ENCODE data around the gene FXYD4. TPM values are rescaled to one million over a fixed set of nuclear protein-coding genes. Genes with fewer than 3 reads are reported as not detected.
A peak's percentile ranks its signal among the peaks of the same experiment; 100 is the strongest.

Gene FXYD4
- total and polyA plus RNA-seq, 7 donors: not detected

DNA sequence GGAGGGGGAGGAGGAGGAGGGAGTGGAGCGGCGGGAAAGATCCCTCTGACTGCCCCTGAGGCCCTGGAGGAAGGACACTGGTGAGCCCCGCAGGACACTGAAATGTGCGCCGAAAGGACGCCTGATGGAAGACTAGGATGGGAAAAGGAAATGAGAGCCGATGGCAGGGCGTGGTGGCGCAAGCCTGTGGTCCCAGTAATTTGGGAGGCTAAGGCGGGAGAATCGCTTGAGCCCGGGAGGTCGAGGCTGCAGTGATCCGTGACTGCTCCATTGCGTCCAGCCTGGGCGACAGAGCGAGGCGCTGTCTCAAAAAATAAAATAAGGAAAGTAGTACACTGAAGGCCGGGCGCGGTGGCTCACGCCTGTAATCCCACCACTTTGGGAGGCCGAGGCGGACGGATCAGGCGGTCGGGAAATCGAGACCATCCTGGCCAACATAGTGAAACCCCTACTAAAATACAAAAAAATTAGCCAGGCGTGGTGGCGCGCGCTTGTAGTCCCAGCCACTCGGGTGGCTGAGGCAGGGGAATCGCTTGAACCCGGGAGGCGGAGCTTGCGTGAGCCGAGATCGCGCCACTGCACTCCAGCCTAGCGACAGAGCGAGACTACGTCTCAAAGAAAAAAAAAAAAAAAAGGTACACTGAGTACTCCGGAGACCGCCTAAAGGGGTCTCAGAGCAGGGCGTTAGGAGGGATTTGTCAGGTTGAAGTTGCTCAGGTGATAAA lies 38.1 kb downstream of the FXYD4 start:
- Histone ChIP-seq H3K36me3 (no peaks in the 10 kb centered on the region), H3K27me3 (no peaks in the 10 kb centered on the region), H3K9me3 (no peaks in the 10 kb centered on the region), H3K4me1 (peaks cover 0 to 41% (median 30%) of the 10 kb centered on the region in 4 donors), H3K4me3 (peak overlapping the region; percentile 64 to 91 (median 80)), H3K27ac (peak overlapping the region; percentile 94 to 99 (median 99))
- TF ChIP-seq, protein P1, sequence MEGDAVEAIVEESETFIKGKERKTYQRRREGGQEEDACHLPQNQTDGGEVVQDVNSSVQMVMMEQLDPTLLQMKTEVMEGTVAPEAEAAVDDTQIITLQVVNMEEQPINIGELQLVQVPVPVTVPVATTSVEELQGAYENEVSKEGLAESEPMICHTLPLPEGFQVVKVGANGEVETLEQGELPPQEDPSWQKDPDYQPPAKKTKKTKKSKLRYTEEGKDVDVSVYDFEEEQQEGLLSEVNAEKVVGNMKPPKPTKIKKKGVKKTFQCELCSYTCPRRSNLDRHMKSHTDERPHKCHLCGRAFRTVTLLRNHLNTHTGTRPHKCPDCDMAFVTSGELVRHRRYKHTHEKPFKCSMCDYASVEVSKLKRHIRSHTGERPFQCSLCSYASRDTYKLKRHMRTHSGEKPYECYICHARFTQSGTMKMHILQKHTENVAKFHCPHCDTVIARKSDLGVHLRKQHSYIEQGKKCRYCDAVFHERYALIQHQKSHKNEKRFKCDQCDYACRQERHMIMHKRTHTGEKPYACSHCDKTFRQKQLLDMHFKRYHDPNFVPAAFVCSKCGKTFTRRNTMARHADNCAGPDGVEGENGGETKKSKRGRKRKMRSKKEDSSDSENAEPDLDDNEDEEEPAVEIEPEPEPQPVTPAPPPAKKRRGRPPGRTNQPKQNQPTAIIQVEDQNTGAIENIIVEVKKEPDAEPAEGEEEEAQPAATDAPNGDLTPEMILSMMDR (IDR thresholded peaks at IDR 0.05): no peak
- no peak for TF ChIP-seq POLR2A (IDR thresholded peaks at IDR 0.05)
- no peak for TF ChIP-seq EP300 (IDR thresholded peaks at IDR 0.05)
- no peak for TF ChIP-seq POLR2AphosphoS5 (IDR thresholded peaks at IDR 0.05)
- intact Hi-C loops (cut with DNase I): loop anchor here (1.0 kb wide), 1 partner anchor 27 kb away; no protein-coding TSS in a partner anchor
- peak; percentile 73 for DNase-seq
- 5 to 9% methylated on average over 46 of the region's 46 CpGs for WGBS, 2 donors

DNA sequence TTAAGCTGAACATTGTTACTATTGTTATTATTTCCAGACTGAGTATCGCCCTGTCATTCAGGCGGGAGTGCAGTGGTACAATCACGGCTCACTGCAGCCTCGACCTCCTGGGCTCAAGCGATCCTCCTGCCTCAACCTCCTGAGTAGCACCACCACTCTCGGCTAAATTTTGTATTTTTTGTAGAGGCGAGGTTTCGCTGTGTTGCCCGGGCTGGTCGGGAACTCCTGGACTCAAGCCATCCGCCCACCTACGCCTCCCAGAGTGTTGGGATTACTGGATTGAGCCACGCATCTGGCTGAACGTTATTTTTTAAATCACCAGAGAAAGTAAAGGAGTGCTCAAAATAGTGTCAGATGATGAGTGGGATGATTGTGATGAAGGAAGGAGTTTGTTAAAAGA lies 38.9 kb downstream of the FXYD4 start:
- H3K36me3 ChIP-seq: no peaks in the 10 kb centered on the region
- H3K27me3 ChIP-seq: no peaks in the 10 kb centered on the region
- intact Hi-C loops (cut with DNase I): no loop called here
- no peak overlapping the region for H3K4me3 ChIP-seq
- WGBS, 2 donors: 87 to 93% methylated on average over 14 of the region's 14 CpGs
- TF ChIP-seq, protein P1 (IDR thresholded peaks at IDR 0.05): no peak
- TF ChIP-seq EP300 (IDR thresholded peaks at IDR 0.05) (no peak), POLR2A (IDR thresholded peaks at IDR 0.05) (no peak), POLR2AphosphoS5 (IDR thresholded peaks at IDR 0.05) (no peak)
- no peak for DNase-seq
- H3K4me1 ChIP-seq: peaks cover 0 to 33% (median 22%) of the 10 kb centered on the region in 4 donors
- H3K9me3 ChIP-seq: no peaks in the 10 kb centered on the region
- H3K27ac ChIP-seq: peak overlapping the region in 3 of 4 donors; percentile 94 to 99 (median 99)

DNA sequence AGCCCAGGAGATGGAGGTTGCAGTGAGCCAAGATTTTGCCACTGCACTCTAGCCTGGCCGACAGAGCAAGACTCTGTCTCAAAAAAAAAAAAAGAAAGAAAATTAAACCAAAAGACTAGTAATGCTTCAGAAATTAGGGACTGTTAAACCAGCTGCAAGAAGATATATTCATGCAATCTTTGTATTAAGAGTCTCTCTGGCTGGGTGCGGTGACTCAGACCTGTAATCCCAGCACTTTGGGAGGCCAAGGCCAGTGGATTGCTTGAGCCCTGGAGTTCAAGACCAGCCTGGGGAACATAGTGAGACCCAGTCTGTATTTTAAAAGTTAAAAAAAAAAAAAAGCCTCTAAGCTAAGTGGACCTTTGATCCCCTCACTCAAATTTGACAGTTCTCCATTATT lies 40.1 kb downstream of the FXYD4 start:
- intact Hi-C loops (cut with DNase I): no loop called here

DNA sequence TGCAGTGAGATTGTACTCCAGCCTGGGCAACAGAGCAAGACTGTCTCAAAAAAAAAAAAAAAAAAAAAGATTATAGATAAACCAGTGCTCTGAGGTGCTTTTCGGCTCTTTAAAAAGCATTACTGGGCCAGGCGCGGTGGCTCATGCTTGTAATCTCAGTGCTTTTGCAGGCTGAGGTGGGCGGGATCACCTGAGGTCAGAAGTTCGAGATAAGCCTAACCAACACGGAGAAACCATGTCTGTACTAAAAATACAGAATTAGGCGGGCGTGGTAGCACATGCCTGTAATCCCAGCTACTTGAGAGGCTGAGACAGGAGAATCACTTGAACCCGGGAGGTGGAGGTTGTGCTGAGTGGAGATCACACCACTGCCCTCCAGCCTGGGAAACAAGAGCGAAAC lies 44.1 kb downstream of the FXYD4 start:
- intact Hi-C loops (cut with DNase I): no loop called here
- Histone ChIP-seq H3K4me1 (peaks cover 0 to 10% (median 7%) of the 10 kb centered on the region in 4 donors), H3K27me3 (no peaks in the 10 kb centered on the region), H3K36me3 (no peaks in the 10 kb centered on the region), H3K9me3 (no peaks in the 10 kb centered on the region), H3K27ac (no peak overlapping the region), H3K4me3 (no peak overlapping the region)
- WGBS, 2 donors: 73 to 87% methylated on average over 10 of the region's 10 CpGs
- DNase-seq: no peak
- TF ChIP-seq POLR2A (IDR thresholded peaks at IDR 0.05) (no peak), EP300 (IDR thresholded peaks at IDR 0.05) (no peak), POLR2AphosphoS5 (IDR thresholded peaks at IDR 0.05) (no peak)
- TF ChIP-seq, protein P1 (IDR thresholded peaks at IDR 0.05): no peak

More for the DNA sequence above, 40.1 kb downstream of the FXYD4 start:
- no peaks in the 10 kb centered on the region for H3K9me3 ChIP-seq
- no peak overlapping the region for H3K27ac ChIP-seq
- DNase-seq: no peak
- H3K27me3 ChIP-seq: no peaks in the 10 kb centered on the region
- no peak overlapping the region for H3K4me3 ChIP-seq
- WGBS, 2 donors: 68 to 85% methylated on average over 2 of the region's 2 CpGs
- TF ChIP-seq, protein P1 (IDR thresholded peaks at IDR 0.05): no peak
- TF ChIP-seq POLR2AphosphoS5 (IDR thresholded peaks at IDR 0.05): no peak
- no peak for TF ChIP-seq EP300 (IDR thresholded peaks at IDR 0.05)
- H3K4me1 ChIP-seq: peaks cover 0 to 21% (median 10%) of the 10 kb centered on the region in 4 donors
- H3K36me3 ChIP-seq: no peaks in the 10 kb centered on the region

Measured in sigmoid colon (tissue), 7 donors.